ENCODE data around the gene SBNO2. TPM values are rescaled to one million over a fixed set of nuclear protein-coding genes. Genes with fewer than 3 reads are reported as not detected.

Gene SBNO2
- total and polyA plus RNA-seq, 4 donors = 2.2 to 25.0 (median 15.0) TPM

DNA sequence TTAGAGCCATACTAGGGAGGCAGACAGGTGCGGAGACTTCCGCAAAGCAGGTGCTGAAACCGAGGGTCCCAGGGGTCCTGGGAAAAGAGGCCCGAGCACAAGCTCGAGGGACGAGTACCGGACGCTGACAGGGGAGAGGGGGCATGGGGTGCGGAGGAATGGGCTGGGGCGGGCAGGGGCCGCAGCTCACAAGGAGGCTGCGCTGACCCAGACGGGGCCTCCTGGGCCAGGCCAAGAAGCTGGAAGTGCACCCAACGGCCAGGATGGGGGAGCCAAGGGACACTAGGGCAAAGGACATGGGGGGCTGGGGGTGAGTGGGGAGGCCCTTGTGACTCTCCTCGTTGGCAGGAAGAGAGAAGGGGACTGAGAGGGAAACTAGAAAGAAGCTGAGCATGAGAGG is 80.7 kb downstream of the SBNO2 start:
- WGBS = 80% methylated on average over 15 of the region's 15 CpGs
- peak overlapping the region in 1 of 2 donors; percentile 40 for H3K9ac ChIP-seq (ENCODE audit: low read depth in 1 of 2, low read length in 2 of 2)
- H3K9me3 ChIP-seq (ENCODE audit: control insufficient read depth in 4 of 4, low read length in 3 of 4) = no peaks in the 10 kb centered on the region
- TF ChIP-seq SP1 (IDR thresholded peaks at IDR 0.05) (no peak), RXRA (IDR thresholded peaks at IDR 0.05) (no peak), RAD21 (IDR thresholded peaks at IDR 0.05) (no peak), TAF1 (conservative IDR thresholded peaks at IDR 0.05) (no peak), MAX (IDR thresholded peaks at IDR 0.05) (no peak), REST (IDR thresholded peaks at IDR 0.05) (no peak), NR2F2 (IDR thresholded peaks at IDR 0.05) (no peak), FOXA1 (IDR thresholded peaks at IDR 0.05) (no peak), HNF4A (conservative IDR thresholded peaks at IDR 0.05) (no peak), EGR1 (IDR thresholded peaks at IDR 0.05; ENCODE audit: low read depth in 2 of 2) (no peak), GABPA (IDR thresholded peaks at IDR 0.05 in 1 of 2, conservative IDR thresholded peaks at IDR 0.05 in 1 of 2) (no peak), YY1 (IDR thresholded peaks at IDR 0.05) (no peak), ATF3 (IDR thresholded peaks at IDR 0.05) (no peak), HNF4G (IDR thresholded peaks at IDR 0.05) (no peak)
- TF ChIP-seq, protein P1, sequence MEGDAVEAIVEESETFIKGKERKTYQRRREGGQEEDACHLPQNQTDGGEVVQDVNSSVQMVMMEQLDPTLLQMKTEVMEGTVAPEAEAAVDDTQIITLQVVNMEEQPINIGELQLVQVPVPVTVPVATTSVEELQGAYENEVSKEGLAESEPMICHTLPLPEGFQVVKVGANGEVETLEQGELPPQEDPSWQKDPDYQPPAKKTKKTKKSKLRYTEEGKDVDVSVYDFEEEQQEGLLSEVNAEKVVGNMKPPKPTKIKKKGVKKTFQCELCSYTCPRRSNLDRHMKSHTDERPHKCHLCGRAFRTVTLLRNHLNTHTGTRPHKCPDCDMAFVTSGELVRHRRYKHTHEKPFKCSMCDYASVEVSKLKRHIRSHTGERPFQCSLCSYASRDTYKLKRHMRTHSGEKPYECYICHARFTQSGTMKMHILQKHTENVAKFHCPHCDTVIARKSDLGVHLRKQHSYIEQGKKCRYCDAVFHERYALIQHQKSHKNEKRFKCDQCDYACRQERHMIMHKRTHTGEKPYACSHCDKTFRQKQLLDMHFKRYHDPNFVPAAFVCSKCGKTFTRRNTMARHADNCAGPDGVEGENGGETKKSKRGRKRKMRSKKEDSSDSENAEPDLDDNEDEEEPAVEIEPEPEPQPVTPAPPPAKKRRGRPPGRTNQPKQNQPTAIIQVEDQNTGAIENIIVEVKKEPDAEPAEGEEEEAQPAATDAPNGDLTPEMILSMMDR (IDR thresholded peaks at IDR 0.05; ENCODE audit: low read depth, low read length, missing input control) = no peak
- TF ChIP-seq, protein P2, sequence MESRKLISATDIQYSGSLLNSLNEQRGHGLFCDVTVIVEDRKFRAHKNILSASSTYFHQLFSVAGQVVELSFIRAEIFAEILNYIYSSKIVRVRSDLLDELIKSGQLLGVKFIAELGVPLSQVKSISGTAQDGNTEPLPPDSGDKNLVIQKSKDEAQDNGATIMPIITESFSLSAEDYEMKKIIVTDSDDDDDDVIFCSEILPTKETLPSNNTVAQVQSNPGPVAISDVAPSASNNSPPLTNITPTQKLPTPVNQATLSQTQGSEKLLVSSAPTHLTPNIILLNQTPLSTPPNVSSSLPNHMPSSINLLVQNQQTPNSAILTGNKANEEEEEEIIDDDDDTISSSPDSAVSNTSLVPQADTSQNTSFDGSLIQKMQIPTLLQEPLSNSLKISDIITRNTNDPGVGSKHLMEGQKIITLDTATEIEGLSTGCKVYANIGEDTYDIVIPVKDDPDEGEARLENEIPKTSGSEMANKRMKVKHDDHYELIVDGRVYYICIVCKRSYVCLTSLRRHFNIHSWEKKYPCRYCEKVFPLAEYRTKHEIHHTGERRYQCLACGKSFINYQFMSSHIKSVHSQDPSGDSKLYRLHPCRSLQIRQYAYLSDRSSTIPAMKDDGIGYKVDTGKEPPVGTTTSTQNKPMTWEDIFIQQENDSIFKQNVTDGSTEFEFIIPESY (IDR thresholded peaks at IDR 0.05) = no peak
- no peaks in the 10 kb centered on the region for H3K27me3 ChIP-seq (ENCODE audit: control insufficient read depth in 4 of 4, insufficient read depth in 4 of 4, low read length in 3 of 4)
- peak overlapping the region in 2 of 3 donors; percentile 69 to 95 for H3K4me3 ChIP-seq (ENCODE audit: low read depth in 1 of 3, low read length in 3 of 3)
- peaks cover 4 to 18% (median 15%) of the 10 kb centered on the region in 4 donors for H3K36me3 ChIP-seq (ENCODE audit: control insufficient read depth in 4 of 4, insufficient read depth in 3 of 4, low read depth in 1 of 4, low read length in 3 of 4)
- peak overlapping the region in 1 of 2 donors; percentile 1 for H3K27ac ChIP-seq (ENCODE audit: low read depth in 1 of 2, low read length in 2 of 2)
- peaks cover 8 to 47% (median 29%) of the 10 kb centered on the region in 4 donors for H3K4me1 ChIP-seq (ENCODE audit: control insufficient read depth in 4 of 4, insufficient read depth in 4 of 4, low read length in 3 of 4)
- DNase-seq (ENCODE audit: low spot score) = no peak

Measured in liver (tissue), 9 donors.